ENCODE measurements around the gene XPC. TPM values are rescaled to one million over a fixed set of nuclear protein-coding genes. Genes with fewer than 3 reads are reported as not detected.
"Not testable (repeated sequence)": the region's sequence is repeated elsewhere in the genome, so short reads cannot be mapped to it uniquely, and the experiment has no call there.

Gene XPC
- total RNA-seq, 1 experiment from 2014 or later = 30.2 TPM

GRCh38 chr3:14129296-14129695 is 49.1 kb downstream of the XPC start:
- DNase-seq (ENCODE audit: low read depth) = no peak
- in situ Hi-C loops (cut with HindIII; ENCODE audit: low pct_unique_long_range_greater_than_20kb, low sequenced_read_pairs) = no loop called here

GRCh38 chr3:14128724-14129123 is 49.7 kb downstream of the XPC start:
- in situ Hi-C loops (cut with HindIII; ENCODE audit: low pct_unique_long_range_greater_than_20kb, low sequenced_read_pairs) = no loop called here
- no peak for DNase-seq (ENCODE audit: low read depth)

GRCh38 chr3:14127516-14128161 is 50.8 kb downstream of the XPC start:
- DNase-seq (ENCODE audit: low read depth) = no peak
- in situ Hi-C loops (cut with HindIII; ENCODE audit: low pct_unique_long_range_greater_than_20kb, low sequenced_read_pairs) = no loop called here

- in situ Hi-C loops (cut with HindIII; ENCODE audit: low pct_unique_long_range_greater_than_20kb, low sequenced_read_pairs) = no loop called here
- no peak for DNase-seq (ENCODE audit: low read depth)
Measured at GRCh38 chr3:14126887-14127505, 51.4 kb downstream of the XPC start.

GRCh38 chr3:14126017-14126886 is 52.1 kb downstream of the XPC start:
- DNase-seq (ENCODE audit: low read depth) = no peak
- in situ Hi-C loops (cut with HindIII; ENCODE audit: low pct_unique_long_range_greater_than_20kb, low sequenced_read_pairs) = no loop called here

- peak; percentile 83 for DNase-seq (ENCODE audit: low read depth)
- in situ Hi-C loops (cut with HindIII; ENCODE audit: low pct_unique_long_range_greater_than_20kb, low sequenced_read_pairs) = no loop called here
Measured at GRCh38 chr3:14125193-14126016, 53.0 kb downstream of the XPC start.

- peak; percentile 96 for DNase-seq (ENCODE audit: low read depth)
- in situ Hi-C loops (cut with HindIII; ENCODE audit: low pct_unique_long_range_greater_than_20kb, low sequenced_read_pairs) = no loop called here
Measured at GRCh38 chr3:14124615-14125192, 53.7 kb downstream of the XPC start, which contains the start of the genes CHCHD4 and TMEM43. TSS of gene CHCHD4 (minus strand) at chr3:14124870. CDS start at chr3:14124676, 194 bp downstream. TSS of gene TMEM43 (plus strand) at chr3:14125052. CDS start at chr3:14125194, 142 bp downstream.

GRCh38 chr3:14124223-14124614 is 54.2 kb downstream of the XPC start:
- in situ Hi-C loops (cut with HindIII; ENCODE audit: low pct_unique_long_range_greater_than_20kb, low sequenced_read_pairs) = no loop called here
- no peak for DNase-seq (ENCODE audit: low read depth)

GRCh38 chr3:14123308-14124222 is 54.8 kb downstream of the XPC start:
- DNase-seq (ENCODE audit: low read depth) = no peak

GRCh38 chr3:14122301-14122700 is 56.1 kb downstream of the XPC start:
- no peak for DNase-seq (ENCODE audit: low read depth)
- in situ Hi-C loops (cut with HindIII; ENCODE audit: low pct_unique_long_range_greater_than_20kb, low sequenced_read_pairs) = no loop called here

More at GRCh38 chr3:14123308-14124222, 54.8 kb downstream of the XPC start:
- in situ Hi-C loops (cut with HindIII; ENCODE audit: low pct_unique_long_range_greater_than_20kb, low sequenced_read_pairs) = no loop called here

- in situ Hi-C loops (cut with HindIII; ENCODE audit: low pct_unique_long_range_greater_than_20kb, low sequenced_read_pairs) = no loop called here
Measured at GRCh38 chr3:14121859-14122258, 56.5 kb downstream of the XPC start.

GRCh38 chr3:14120921-14121448 is 57.4 kb downstream of the XPC start:
- in situ Hi-C loops (cut with HindIII; ENCODE audit: low pct_unique_long_range_greater_than_20kb, low sequenced_read_pairs); DNase-seq (ENCODE audit: low read depth): not testable (repeated sequence)

More at GRCh38 chr3:14121859-14122258, 56.5 kb downstream of the XPC start:
- DNase-seq (ENCODE audit: low read depth) = no peak

- DNase-seq (ENCODE audit: low read depth) = no peak
- in situ Hi-C loops (cut with HindIII; ENCODE audit: low pct_unique_long_range_greater_than_20kb, low sequenced_read_pairs) = no loop called here
Measured at GRCh38 chr3:14120111-14120920, 58.1 kb downstream of the XPC start.

GRCh38 chr3:14119651-14120050 is 58.8 kb downstream of the XPC start:
- no peak for DNase-seq (ENCODE audit: low read depth)
- in situ Hi-C loops (cut with HindIII; ENCODE audit: low pct_unique_long_range_greater_than_20kb, low sequenced_read_pairs) = no loop called here

- in situ Hi-C loops (cut with HindIII; ENCODE audit: low pct_unique_long_range_greater_than_20kb, low sequenced_read_pairs) = no loop called here
- DNase-seq (ENCODE audit: low read depth) = no peak
Measured at GRCh38 chr3:14118400-14119381, 59.7 kb downstream of the XPC start.

Data from Caki2 (cell line).